HG03571 (cell line): Measurements from ENCODE around the gene ABL1.

Source experiments
- ATAC-seq: cut with Tn5 transposase; IDR thresholded peaks from one replicate; pipeline ENCODE4 v1.9.1; 2021; ENCODE audit not compliant: unreplicated experiment

ABL1 gene

DNA sequence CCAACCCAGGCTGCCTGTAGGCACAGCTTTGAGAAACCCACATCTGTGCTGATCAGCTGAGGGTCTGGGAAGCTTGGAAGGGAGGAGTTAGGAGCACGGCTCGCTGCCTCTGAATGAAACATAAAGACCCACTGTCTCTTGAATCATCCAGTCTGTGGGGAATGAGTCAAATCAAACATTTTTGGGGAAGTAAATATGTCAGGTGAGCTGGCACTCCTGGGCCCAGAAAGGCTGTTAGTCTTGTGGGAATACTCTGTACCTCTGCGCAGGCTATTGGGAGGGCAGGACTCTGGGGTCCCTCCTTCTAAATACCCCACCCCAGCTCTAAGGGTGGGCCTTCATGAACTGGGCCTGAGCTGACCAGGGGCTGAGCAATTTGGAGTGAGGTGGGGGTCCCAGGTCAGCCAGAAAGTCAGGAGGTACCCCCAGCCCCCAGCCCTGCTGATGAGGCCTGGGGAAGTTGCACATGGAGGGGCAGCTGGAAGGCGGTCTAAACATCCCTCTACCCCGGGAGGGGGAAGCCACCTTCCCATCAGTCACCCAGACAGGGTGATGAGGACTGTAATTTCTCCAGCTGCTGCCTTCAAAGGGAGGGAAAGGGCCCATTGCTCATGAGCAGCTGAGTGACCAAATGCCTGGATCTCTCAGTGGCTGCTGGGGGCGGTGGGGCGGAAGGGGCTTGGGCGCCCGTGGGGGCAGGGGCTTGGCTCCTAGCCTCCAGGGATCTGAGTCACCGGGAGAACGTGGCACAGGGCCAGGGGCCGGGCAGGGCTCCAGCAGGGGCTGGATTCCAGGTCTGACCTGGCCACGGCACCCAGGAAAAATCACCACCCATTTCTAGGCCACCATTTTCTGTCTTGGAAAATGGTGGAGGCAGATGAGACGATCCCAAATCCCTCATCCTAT lies 93.2 kb downstream of the ABL1 start:
- ATAC-seq, result no peak

DNA sequence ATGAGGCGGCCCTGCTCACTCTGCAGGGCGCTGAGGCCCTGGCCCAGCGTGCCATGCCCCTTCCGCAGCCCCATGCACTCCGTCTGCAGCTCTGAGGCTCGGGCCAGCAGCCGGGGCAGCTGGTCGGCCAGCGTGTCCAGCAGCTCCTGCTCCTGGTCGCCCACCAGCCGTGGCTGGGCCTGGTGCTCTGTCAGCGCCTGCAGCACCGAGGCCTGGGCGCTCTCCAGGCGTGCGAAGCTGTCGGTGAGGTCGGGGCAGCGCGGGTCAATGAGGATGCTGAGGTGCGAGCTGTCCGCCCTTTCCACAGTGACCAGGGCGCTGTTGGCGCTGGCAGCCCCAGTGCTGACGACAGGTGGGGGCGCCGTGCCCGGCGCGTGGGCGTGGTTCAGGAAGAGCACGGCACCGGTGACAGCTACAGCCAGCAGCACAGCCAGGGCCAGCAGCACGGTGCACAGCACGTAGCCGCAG lies 94.6 kb downstream of the ABL1 start:
- ATAC-seq, result no peak

DNA sequence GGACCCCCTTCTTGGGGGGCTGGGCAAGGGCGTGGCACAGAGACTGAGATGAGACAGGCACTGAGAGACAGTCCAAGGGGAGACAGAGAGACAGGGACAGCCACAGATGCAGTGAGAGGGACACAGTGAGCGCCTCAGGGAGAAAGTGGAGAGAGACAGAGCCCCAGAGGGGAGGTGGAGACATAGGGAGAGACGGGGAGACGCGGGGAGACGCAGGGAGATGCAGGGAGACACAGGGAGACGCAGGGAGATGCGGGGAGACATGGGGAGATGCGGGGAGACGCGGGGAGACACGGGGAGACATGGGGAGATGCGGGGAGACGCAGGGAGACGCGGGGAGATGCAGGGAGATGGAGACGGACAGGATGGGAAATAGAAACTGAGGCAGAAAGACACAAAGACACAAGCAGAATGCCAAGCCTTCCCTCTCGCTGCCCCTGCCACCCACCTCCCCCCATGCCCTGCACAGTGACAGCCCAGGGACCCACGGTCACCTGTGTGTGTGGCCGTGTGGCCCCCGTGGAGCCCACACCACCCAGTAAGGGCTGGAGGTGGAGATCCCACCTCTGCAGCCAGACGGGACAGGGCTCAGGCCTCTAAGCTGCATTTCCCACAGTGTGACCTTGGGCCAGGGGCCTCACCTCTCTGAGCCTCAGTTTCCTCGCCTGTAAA lies 95.2 kb downstream of the ABL1 start:
- no peak for ATAC-seq

DNA sequence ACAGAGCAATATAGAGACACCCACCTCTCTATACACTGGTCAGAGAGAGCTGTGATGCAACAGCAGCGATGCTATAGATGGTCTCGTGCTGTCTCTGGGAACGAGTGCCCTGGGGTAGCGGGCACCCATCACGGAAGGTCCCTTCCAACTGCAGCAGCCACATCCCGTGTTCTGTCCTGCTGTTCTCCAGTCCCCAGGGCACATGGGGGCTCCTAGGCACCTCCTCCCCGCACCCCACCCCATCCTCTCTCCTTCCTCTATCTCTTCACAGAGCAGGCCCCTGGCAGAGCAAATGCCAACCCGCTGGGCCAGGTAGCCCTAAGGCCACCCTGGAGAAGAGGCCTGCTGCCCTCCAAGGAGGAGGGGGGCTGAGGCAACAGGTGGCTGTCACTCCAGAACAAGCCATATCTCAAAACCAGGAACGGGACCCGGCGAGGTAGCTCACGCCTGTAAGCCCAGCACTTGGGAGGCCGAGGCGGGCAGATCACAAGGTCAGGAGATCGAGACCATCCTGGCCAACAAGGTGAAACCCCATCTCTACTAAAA lies 95.8 kb downstream of the ABL1 start:
- ATAC-seq, result no peak

DNA sequence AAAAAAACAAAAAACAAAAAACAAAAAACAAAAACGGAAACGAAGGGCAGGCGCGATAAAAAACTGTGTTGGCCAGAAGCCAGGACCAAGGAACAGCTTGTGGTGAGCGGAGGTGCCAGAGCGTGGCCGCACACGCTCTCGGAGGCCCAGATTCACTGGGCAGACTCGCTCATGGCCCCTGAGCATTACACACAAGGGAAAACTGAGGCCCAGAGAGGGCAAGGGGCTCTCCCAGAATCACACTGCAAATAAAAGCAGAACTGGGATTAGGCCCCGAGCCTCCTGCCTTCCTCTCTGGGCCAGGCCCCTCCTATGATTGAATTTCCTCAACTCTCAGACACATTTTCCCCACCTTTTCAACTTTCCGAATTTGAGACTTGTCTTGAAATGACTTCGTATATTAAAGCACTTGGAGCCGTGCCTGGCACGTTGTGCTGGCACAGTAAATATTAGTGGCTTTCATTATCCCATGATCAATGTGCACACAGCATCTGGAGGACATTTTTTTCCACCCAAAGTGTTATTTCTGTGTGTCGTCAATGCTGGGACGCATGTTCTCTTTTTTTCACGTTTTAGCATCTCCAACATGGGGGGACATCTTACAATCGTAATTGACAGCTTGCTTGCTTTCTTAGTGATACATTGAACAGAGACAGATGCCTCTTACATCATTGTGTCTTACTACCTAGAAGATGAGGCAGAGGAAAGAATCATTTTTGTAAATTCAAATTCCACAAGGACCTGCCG lies 96.6 kb downstream of the ABL1 start:
- no peak for ATAC-seq

DNA sequence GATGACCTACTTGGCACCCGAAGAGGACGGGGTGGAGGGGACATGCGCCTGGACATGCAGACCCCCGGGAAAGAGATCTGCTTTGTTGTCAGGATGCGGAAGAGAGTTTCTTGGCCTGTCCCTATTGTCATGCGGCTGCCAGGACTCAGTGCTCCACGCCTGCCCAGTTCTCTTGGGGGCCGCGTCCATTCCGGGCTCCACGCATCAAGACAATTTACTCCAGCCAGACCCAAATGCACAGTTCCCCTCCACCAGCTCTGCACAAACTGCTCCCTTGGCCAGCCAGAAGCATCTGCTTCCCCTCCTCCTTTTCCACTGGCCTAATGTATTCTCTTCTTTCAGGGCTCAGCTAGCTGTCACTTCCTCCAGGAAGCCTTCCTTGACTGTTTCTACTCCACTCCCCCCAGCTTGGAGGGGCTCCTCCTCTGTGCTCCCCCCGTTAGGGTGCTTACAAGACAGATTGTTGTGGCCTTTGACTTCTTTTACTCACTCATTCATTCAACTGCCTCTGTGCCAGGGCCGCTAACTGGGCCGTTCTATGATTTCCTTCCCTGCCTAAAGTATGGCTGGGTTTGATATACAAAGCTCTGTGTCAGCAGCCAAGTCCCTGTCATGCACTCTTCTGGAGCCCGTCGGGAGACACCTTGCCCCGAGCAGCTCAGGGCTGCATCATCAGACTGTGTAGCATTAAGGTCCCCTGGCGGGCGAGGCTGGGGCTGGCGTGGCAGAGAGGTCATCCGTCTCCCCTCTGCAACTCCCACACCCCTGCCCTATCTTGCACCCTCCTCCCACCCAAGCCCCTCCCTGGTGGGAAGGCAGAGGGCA lies 97.4 kb downstream of the ABL1 start:
- ATAC-seq, result no peak

DNA sequence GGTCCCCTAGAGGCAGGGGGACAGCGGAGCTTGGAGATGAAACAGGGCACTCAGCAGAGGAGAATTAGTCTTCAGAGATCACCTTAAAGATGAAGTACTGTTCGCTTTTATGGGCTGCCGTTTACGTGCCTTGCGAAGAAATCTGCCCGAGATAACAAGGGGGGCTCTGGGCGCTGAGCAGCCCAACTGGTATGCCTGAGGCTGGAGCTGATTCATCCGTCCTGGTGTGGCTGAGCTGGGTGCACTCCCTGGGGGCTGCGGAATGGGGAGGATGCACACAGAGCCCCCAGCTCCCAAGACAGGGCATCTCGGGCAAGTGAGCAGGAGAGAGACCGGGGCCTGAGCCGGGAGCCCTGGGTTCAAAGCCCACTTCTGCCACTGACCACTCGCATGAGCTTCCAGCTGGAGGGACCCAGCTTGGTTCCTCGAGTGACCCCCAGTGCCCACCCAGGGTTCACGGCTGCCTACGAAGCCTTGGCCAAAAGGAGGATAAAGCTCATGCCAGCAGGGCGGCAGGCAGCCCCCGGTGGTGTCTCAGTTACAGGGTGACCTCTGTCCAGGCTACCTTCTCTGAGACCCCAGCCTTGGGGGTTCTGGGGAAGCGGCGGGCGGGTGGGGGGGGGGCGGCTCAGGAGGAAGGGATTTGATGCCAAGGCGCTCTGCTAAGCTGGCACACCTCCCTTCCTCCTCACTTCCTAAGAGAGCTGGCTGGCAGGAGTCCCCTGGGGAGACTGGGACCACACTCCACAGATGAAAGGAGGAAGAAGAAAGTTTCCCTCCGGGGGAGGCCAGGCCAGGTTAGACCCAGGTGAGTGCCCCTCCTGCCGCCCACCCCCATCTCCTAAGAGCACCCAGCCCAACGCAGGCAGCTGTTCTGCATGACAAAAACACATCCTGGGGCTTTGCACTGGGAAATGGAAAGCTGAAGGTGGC lies 98.3 kb downstream of the ABL1 start:
- ATAC-seq, result no peak

DNA sequence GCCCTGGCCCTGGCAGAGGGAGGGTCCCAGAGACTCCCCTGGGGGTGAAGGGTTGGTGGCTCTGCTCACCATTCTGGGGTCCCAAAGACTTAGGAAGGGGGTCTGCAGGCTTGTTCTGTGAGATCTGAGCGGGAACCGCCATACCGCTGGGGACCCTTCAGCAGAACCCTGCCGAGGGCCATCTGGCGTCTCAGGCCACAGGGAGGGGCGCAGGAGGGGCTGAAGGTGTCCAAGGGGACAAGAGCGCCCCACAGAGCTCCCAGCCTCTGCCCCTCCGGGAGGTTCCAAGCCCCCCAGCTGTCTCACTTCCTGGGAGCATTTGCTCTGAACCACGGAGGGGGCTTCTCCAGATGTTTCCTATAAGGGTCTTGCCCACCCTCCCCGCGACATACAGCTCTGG lies 99.2 kb downstream of the ABL1 start:
- ATAC-seq, result no peak

DNA sequence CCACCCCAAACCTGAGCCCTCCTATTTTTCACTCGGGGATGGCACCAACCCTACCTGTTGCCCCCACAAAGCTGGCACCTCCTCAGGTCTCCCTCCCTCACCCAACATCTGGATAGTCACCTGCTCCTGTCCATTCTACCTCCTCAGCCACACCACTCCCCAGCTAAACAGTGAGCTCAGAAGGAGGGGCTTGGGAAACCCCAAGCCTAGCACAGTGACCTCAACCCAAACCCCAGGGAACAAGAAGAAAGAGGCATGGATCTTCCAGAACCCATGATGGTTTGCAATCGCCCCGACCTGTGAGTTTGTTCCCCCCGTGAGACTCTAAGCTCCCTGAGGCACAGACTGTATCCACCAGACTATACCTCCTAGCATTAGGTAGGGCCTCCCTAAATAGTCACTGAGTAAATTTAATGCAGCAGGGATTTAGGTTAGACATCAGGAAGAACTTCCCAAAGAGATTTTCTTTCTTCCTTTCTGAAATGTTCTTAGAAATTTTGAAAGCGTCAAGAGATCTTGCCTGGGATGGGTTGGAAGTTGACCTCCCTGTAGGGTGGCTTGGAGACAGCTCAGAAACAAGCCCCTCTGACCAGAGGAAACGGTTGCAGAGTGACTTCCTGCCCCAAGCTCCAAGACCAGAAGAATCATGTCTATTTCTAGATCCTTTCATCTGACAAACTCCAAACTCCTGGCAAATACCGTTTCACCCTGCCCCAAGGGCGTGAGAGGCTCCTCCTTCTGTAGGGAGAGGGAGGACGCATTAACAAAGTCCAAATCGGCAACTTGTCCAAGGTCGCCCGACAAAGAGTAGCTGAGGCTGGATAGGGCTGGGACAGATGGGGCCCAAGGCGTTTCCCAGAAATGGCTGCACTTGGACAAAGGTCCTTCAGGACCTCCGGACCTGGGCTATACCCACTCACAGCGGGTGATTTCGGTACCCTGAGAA lies 99.9 kb downstream of the ABL1 start:
- ATAC-seq, result no peak

DNA sequence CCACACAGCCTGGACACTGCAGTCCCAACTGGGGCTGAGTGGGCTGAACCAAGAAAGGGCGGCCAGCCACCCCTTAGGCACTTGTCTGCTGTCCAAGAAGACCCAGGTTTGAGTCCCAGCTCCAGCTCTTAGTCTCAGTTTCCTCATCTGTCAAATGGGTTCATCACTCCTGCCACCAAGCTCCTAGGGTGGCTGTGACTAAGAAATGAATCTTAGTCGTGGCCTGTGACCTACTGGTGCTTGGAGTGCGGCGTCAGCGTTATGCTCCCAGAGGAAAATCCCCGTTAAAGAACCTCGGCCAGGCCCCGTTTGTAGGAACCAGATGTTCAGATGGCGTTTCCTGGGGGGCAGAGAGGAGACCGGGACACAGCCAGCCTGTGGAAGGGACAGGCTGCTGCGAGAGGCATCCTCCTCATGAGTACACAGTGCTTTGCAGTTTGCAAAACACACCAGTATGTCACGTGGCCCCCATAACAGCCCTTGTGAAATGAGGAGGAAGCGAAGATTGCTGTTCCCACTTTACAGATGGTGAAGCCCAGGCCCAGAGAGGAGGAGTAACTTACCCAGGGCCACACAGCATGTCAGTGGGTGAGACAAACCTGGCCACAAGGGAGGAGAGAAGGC lies 100.7 kb downstream of the ABL1 start:
- ATAC-seq, result no peak

DNA sequence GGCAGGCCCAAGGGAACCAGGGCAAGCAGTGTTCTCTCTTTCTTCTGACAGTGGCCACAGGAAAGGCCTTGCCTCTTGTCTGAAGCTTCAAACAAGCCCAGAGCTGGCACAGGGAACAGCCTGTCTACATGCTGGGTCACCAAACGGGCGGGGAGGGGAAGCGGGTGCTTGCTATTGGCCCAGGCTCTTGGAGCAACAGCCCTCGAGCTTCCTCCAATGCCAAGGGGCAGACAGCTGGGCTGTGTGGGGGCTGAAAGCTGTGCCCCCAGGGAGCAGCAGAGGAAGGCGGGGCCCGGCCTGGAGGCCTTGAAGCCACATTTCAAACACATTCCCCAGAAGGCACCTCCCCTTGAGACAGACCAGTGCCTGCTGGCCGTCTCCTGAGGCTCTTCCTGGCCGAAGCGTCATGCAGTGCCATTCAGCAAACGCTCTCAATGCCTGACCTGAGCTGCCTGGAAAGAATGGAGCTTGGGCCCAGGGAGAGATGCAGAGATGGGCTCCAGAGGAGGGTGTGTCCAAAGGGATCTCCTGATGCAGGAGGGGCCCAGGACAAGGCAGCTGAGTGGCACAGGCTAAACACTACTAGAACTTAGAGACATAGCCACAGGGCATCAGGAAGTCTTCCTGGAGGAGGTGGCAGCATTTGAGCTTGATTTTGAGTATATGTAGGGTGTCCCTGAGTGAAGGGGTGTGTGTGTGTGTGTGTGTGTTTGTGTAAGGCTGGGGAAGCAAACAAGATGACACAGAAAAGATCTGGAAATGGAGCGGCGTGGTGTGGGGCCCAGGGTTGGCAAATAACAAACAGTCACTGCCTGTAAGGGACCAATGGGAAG lies 101.4 kb downstream of the ABL1 start:
- ATAC-seq, result no peak
